Suprapubic skin (tissue), 4 donors: ENCODE measurements around the gene KHDC1. TPM values are rescaled to one million over a fixed set of nuclear protein-coding genes. Genes with fewer than 3 reads are reported as not detected.
"Not testable (repeated sequence)": the region's sequence is repeated elsewhere in the genome, so short reads cannot be mapped to it uniquely, and the experiment has no call there.

ENCODE experiments used
- DNase-seq, 2 donors: peaks; one replicate each; pipeline ENCODE4 v3.0.0-alpha.2; 2019; ENCODE audit warnings: low spot score in 2 of 2
- H3K27ac ChIP-seq: fragments of 200-600 bp; sonication (generic); one replicate; pipeline ENCODE4 v1.5.1; 2019
- H3K27me3 ChIP-seq: fragments of 200-600 bp; sonication (generic); one replicate; pipeline ENCODE4 v1.5.1; 2019
- H3K36me3 ChIP-seq: fragments of 200-600 bp; sonication (generic); one replicate; pipeline ENCODE4 v1.5.1; 2019
- H3K4me1 ChIP-seq: fragments of 200-600 bp; sonication (generic); one replicate; pipeline ENCODE4 v1.5.1; 2019
- H3K4me3 ChIP-seq: fragments of 200-600 bp; sonication (generic); one replicate; pipeline ENCODE4 v1.5.1; 2019; ENCODE audit warnings: mild to moderate bottlenecking
- H3K9me3 ChIP-seq: fragments of 200-600 bp; sonication (generic); one replicate; pipeline ENCODE4 v1.5.1; 2019
- CTCF ChIP-seq, 2 donors: fragments of 200-600 bp in 1 of 2; fragments of 450-650 bp in 1 of 2; sonication (generic) in 1 of 2; IDR thresholded peaks; one replicate each; pipeline ENCODE4 v1.5.1; 2016 to 2019; ENCODE audit warnings: antibody characterized with exemption in 2 of 2, mild to moderate bottlenecking in 1 of 2, moderate library complexity in 1 of 2
- EP300 ChIP-seq: sonication (generic); formaldehyde crosslinking; IDR thresholded peaks from one replicate; pipeline ENCODE4 v1.6.1; 2017; ENCODE audit warnings: antibody characterized with exemption
- POLR2A ChIP-seq, 2 donors: fragments of 450-650 bp; IDR thresholded peaks; one replicate each; pipeline ENCODE4 v1.6.1; 2017; ENCODE audit warnings: antibody characterized with exemption in 2 of 2, mild to moderate bottlenecking in 2 of 2, moderate library complexity in 2 of 2
- POLR2AphosphoS5 ChIP-seq, 3 donors: sonication (generic); formaldehyde crosslinking; IDR thresholded peaks; one replicate each; pipeline ENCODE4 v1.6.1; 2017; ENCODE audit warnings: antibody characterized with exemption in 3 of 3
- WGBS: methylation state at CpG from one replicate; pipeline ENCODE4 v1.1.5; 2018; 5-methylcytosine and 5-hydroxymethylcytosine counted together
- total RNA-seq, 4 donors: library from RNA; depleted of rRNA; stranded (reverse); fragments of >200 nt; gene quantifications; one replicate each; pipeline ENCODE4 v1.1.0, GENCODE V29; 2016

KHDC1 gene
- total RNA-seq, 4 donors from 2014 or later, result not detected

- WGBS, result 62% methylated on average over 3 of the region's 3 CpGs
Observed at GRCh38 chr6:73285674-73286283, 22.8 kb upstream of the KHDC1 start.

GRCh38 chr6:73282871-73283270 is 19.9 kb upstream of the KHDC1 start:
- 70% methylated on average over 5 of the region's 5 CpGs for WGBS
- H3K27me3 ChIP-seq, result no peaks in the 10 kb centered on the region
- no peaks in the 10 kb centered on the region for H3K36me3 ChIP-seq
- no peak for DNase-seq
- TF ChIP-seq POLR2AphosphoS5 (IDR thresholded peaks at IDR 0.05) (no peak), EP300 (no peak), CTCF (IDR thresholded peaks at IDR 0.05) (no peak), POLR2A (IDR thresholded peaks at IDR 0.05) (no peak)
- no peaks in the 10 kb centered on the region for H3K9me3 ChIP-seq
- no peaks in the 10 kb centered on the region for H3K4me1 ChIP-seq
- H3K4me3 ChIP-seq, result no peak overlapping the region
- no peak overlapping the region for H3K27ac ChIP-seq

More at GRCh38 chr6:73285674-73286283, 22.8 kb upstream of the KHDC1 start:
- TF ChIP-seq POLR2AphosphoS5 (IDR thresholded peaks at IDR 0.05), result no peak
- TF ChIP-seq CTCF (IDR thresholded peaks at IDR 0.05), result no peak
- no peak for TF ChIP-seq POLR2A (IDR thresholded peaks at IDR 0.05)
- no peak for TF ChIP-seq EP300
- no peaks in the 10 kb centered on the region for H3K36me3 ChIP-seq
- no peaks in the 10 kb centered on the region for H3K4me1 ChIP-seq
- DNase-seq, result no peak
- H3K27ac ChIP-seq, result no peak overlapping the region
- H3K27me3 ChIP-seq, result no peaks in the 10 kb centered on the region
- no peaks in the 10 kb centered on the region for H3K9me3 ChIP-seq
- H3K4me3 ChIP-seq, result no peak overlapping the region

- DNase-seq, H3K27ac ChIP-seq, H3K36me3 ChIP-seq, H3K9me3 ChIP-seq, H3K27me3 ChIP-seq, H3K4me1 ChIP-seq, H3K4me3 ChIP-seq: not testable (repeated sequence)
- 98% methylated on average over 4 of the region's 4 CpGs for WGBS
Observed at GRCh38 chr6:73281684-73282083, 18.7 kb upstream of the KHDC1 start.

- not testable (repeated sequence) for H3K27ac ChIP-seq, H3K4me1 ChIP-seq, H3K27me3 ChIP-seq, H3K9me3 ChIP-seq, H3K4me3 ChIP-seq, DNase-seq, H3K36me3 ChIP-seq
- WGBS, result 96% methylated on average over 13 of the region's 13 CpGs
Observed at GRCh38 chr6:73269296-73269695, 6.3 kb upstream of the KHDC1 start.

- DNase-seq, H3K27me3 ChIP-seq, H3K27ac ChIP-seq, H3K36me3 ChIP-seq, H3K4me1 ChIP-seq, H3K9me3 ChIP-seq, H3K4me3 ChIP-seq: not testable (repeated sequence)
- WGBS, result 95% methylated on average over 14 of the region's 27 CpGs
Observed at GRCh38 chr6:73268896-73269295, 5.9 kb upstream of the KHDC1 start.

GRCh38 chr6:73264446-73264845 is 1.4 kb upstream of the KHDC1 start:
- Histone ChIP-seq H3K36me3 (no peaks in the 10 kb centered on the region), H3K4me1 (peaks cover 19% of the 10 kb centered on the region), H3K27ac (peak overlapping the region; percentile 63), H3K4me3 (no peak overlapping the region), H3K9me3 (no peaks in the 10 kb centered on the region), H3K27me3 (no peaks in the 10 kb centered on the region)
- DNase-seq, result no peak
- 66% methylated on average over 2 of the region's 3 CpGs for WGBS
- no peak for TF ChIP-seq POLR2AphosphoS5 (IDR thresholded peaks at IDR 0.05)
- no peak for TF ChIP-seq CTCF (IDR thresholded peaks at IDR 0.05)
- no peak for TF ChIP-seq POLR2A (IDR thresholded peaks at IDR 0.05)
- TF ChIP-seq EP300, result no peak

GRCh38 chr6:73263570-73263909 is 544 bp upstream of the KHDC1 start:
- 7% methylated on average over 6 of the region's 7 CpGs for WGBS
- Histone ChIP-seq H3K4me3 (peak overlapping the region; percentile 64), H3K36me3 (no peaks in the 10 kb centered on the region), H3K9me3 (no peaks in the 10 kb centered on the region), H3K27ac (peak overlapping the region; percentile 64), H3K27me3 (no peaks in the 10 kb centered on the region), H3K4me1 (peaks cover 19% of the 10 kb centered on the region)
- TF ChIP-seq CTCF (IDR thresholded peaks at IDR 0.05) (no peak), POLR2A (IDR thresholded peaks at IDR 0.05) (no peak), POLR2AphosphoS5 (IDR thresholded peaks at IDR 0.05) (no peak), EP300 (no peak)
- DNase-seq, result no peak
